SHP77 treated with DMSO at 0.1 percent for 48 hours (cell line): ENCODE measurements around the gene RASEF.

Experiments used
- DNase-seq: peaks from one replicate; lab custom pipeline; 2025; lab: John Stamatoyannopoulos, UW

The RASEF gene

DNA sequence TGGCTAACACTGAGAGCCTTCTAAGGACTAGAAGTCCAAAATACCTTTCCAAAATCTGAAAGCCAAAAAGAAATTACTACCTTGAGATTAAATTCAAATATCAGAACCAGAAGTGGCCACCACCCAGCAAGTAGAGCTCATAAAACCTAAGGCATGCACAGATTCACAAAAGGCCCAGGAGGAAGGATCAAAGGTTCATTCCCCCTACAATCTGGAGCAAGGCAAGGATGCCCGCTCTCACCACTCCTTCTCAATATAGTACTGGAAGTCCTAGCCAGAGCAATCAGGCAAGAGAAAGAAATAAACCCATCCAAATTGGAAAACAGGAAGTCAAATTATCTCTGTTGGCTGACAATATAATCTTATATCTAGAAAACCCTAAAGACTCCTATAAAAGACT, 6.0 kb downstream of the RASEF start:
- no peak for DNase-seq

DNA sequence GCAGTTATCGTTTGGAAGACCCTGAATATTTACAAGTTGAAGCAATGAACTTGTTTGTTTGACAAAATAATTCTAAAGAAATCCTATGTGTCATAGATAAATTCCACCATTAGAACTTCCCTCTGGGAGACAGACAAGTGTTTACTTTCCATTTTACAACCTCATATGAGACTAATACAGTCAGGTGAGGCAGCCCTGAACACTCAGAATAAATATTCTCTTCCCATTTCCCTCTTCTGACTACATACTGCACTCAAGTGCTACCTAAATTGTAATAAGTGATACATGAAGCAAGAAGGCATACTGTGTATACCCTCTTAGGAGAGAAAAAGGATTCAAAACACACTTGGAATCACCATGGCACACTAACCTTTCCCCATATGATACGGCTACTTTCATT, 6.8 kb downstream of the RASEF start:
- no peak for DNase-seq

- DNase-seq = no peak
Measured at GRCh38 chr9:83047839-83048775, 14.8 kb downstream of the RASEF start.

DNA sequence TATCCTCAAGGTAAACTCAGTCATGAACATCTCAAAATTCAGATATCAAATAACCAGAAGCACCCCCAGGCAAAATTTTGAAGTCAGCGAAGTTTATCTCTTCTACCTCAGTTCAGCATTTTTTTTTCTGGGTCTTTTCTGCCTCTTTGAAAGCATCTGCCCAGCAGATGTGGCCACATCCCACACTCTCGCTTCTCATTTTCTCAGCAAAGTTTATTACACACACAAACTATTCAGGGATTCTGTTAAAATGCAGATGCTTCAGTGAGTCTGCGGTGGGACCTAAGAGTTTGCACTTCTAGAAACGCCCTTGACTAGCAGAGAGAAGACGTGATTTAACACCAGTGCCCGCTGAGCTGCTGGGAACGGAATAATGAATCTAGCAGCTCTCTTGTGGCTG, 19.3 kb downstream of the RASEF start:
- DNase-seq = no peak

DNA sequence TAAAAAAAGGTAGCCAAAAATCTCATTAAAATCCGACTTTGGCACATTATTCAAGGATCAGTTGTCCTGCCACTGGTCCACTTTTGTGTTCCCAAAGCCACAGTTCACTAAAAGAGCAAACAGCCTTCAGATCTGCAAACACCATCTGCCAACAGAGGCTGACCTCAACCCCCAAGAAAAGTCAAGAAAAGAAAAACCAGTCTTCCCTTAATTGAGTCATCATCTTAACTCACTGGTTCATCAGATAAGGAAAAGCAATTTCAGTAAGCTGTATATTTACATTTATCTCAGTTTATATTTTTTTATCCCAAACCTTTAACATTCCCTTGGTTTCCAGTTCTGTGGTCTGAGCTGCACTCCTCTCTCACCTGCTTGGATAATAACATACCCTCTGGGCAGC, 21.2 kb downstream of the RASEF start:
- no peak for DNase-seq

DNA sequence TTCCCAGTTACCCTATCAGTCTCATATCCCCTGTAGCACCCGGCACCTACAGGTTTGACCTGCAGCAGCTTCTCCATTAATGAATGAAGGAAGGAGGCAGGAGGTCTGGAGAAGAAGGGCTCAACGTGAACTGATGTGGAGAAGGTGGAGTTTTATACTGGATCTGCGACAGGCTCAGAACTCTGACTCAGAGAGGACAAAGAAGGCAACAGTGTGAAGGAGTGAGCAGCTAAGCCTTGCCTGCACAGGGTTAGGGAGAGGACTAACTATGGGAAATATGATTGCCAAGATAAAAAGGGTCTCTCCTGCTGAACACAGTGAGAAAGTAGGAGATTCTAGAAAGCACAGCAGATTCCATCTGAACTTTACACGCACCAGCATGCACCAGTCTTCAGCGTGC, 23.6 kb downstream of the RASEF start:
- DNase-seq = no peak

GRCh38 chr9:83036043-83036442, 26.9 kb downstream of the RASEF start:
- DNase-seq = no peak

DNA sequence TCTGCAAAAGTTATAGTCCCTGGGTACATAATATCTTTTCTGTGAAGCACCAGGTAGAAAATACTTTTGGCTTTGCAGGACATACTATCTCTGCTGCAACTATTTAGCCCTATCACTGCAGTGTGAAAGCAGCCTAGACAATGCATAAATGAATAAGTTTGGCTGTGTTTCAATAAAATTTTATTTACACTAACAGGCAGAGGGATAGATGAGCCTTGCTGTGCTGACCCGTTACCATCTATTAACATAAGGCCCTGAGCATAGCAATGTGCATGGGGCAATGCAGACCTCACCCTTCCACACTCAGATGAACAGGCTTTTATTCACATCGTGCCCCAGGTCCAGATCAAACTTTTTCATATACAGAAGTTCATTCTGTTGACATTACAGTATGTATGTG, 27.8 kb downstream of the RASEF start:
- DNase-seq = no peak

DNA sequence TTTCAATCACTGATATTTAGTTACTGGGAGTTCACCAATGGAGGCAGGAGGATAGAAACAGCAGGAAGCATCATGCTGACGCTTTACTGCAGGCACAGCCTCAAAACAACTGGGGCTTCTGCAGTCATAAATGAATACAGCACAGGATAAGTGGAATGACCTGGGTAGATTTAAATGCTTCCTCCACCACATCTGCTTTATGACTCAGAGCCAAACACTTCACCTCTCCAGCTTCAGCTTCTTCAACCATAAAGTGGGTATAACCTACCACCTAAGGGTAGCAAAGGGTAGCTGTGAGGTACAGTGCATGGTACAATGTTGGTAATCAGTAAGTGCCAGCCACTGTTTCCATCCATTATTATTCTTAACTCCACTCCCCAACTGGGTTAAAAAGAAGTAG, 28.4 kb downstream of the RASEF start:
- DNase-seq = no peak

GRCh38 chr9:83034026-83034425, 28.9 kb downstream of the RASEF start:
- no peak for DNase-seq

GRCh38 chr9:83032065-83032625, 30.8 kb downstream of the RASEF start:
- no peak for DNase-seq

DNA sequence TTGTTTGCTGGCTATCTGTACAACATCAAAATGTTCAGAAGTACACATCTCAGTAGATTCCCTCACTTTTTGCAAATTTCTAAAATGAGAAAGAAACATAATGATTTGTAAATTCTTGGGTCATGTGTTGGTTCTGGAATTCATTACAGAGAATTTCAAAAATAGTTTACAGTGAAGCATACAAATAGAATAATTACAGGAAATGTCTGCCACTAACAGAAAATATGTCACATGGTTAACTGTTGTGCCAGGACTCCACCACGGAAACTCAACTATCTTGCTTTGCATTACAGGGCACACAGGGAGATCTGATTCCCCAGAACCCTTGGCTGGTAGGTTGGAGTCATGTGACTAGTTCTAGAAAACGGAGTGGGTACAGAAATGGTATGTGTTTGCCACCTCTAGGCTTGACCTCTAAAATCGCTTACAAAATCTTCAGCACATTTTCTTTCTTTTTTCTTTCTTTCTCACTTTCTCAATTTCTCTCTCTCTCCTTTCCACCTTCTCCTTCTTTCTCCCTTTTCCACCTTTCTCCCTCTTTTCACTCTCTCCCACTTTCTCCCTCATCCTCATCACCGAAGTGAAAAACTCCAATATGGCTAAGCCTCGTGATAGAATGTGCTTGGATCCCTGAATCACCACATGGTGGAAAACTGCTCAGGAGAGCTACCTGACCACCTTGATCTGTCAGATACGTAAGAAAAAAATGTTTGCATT, 32.4 kb downstream of the RASEF start:
- DNase-seq = no peak

GRCh38 chr9:83029531-83030137, 33.3 kb downstream of the RASEF start:
- no peak for DNase-seq

DNA sequence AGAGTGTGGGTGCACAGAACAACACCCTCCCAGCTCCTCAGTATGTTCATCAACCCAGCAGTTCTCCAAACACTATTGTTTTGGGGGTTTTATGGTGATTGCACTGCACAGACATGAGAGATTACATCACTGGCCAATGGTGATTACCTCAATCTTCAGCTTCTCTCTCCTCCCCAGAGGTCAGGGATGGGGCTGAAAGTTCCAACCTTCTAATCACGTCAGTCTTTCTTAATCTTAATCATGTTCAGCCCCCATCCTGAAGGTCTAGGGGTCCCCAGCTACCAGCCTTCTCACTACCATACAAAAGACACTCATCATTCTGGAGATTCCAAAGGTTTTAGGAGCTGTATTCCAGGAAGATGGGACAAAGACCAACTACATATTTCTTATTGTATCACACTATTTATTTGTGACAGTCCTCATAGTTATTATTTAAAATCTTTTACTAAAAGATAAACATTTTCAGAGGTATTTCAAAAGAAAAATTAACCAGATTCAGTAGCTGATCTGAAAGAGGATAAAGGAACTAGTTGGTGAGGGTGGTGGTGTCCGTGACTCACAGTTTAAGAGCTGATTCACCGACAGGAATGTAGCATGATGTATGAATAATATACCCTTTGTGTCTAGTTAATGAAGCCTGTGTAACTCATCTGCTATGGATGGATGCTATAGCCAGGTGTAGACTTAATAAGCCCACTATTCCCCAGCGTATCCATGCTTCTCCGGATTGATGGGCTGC, 35.6 kb downstream of the RASEF start:
- no peak for DNase-seq

- DNase-seq = no peak
Measured at GRCh38 chr9:83024506-83025125, 38.3 kb downstream of the RASEF start.

GRCh38 chr9:83023151-83023550, 39.8 kb downstream of the RASEF start:
- no peak for DNase-seq

GRCh38 chr9:83020864-83021263, 42.1 kb downstream of the RASEF start:
- no peak for DNase-seq

- DNase-seq = no peak
Measured at GRCh38 chr9:83020327-83020726, 42.6 kb downstream of the RASEF start.

DNA sequence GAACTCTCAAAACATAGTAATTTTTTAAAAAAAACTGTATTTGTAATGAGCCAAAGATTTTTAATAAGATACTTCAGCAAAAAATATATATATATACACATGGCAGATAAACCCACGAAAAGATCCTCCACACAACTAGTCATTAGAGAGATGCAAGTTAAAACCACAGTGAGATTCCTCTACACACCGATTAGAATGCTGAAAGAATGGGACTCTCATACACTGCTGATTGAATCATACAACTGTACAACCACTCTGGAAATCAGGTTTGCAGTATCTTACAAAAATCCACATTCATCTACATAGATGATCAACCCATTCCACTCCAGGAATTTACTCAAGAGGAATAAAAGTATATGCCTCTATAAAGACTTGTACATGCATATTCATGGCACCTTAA, 43.7 kb downstream of the RASEF start:
- DNase-seq = no peak

DNA sequence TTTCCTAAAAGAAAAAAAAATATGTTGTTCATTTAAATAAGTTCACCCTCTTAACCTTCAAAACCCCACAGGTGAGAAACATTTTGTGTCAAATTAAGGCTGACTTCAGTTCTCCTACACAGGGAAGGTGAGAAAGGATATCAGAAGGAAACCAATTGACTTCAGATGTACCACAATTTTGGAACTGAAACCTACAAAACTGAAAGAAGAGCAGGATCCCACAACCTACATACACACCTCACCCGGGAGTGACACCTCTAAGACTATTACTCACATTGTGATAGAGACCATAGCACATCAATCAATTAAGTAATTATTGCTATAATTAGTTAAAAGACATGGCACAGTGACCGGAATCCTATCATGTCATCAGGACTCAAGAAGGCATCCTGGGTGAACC, 47.0 kb downstream of the RASEF start:
- no peak for DNase-seq

DNA sequence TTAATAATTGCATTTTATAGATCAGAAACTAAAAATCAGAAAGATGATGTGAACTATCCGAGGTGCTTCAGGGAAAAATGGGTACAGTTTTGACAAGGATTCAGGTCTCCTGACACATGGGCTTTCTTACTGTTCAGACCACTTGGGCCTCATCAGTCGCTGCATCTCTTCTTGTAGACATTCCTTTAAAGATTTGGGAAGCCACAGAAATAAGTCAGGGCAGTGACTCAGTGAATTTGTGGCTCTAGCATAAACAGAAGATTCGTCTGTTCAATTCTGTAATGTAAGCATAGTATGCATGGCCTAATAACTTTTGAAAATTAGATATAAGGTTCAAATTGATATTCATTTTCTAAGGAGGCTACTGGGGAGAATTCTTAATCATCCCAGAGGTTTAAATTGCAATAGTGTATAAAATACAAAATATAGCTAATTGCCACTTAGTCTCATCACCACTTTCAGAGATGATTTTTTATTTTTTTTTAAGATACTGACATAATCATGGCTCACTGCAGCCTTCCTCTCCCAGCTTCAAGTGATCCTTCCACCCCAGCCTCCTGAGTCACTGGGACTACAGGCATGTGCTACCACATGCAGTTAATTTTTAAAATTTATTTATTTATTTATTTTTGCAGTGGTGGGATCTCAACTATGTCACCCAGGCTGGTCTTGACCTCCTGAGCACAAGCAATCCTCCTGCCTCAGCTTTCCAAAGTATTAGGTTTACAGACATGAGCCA, 48.9 kb downstream of the RASEF start:
- DNase-seq = no peak
